Urothelium cell line (cell line): ENCODE data around the gene SRRM4.
"Not testable (repeated sequence)": the region's sequence is repeated elsewhere in the genome, so short reads cannot be mapped to it uniquely, and the experiment has no call there.

Experiments used
- DNase-seq: peaks from one replicate; pipeline ENCODE4 v3.0.0; 2011; ENCODE audit warnings: low spot score, mixed read lengths
- FAIRE-seq: peaks from 2 replicates; lab custom pipeline; 2011; peaks lifted over from hg19 to GRCh38; lab: Jason Lieb, UNC

Gene SRRM4

DNA sequence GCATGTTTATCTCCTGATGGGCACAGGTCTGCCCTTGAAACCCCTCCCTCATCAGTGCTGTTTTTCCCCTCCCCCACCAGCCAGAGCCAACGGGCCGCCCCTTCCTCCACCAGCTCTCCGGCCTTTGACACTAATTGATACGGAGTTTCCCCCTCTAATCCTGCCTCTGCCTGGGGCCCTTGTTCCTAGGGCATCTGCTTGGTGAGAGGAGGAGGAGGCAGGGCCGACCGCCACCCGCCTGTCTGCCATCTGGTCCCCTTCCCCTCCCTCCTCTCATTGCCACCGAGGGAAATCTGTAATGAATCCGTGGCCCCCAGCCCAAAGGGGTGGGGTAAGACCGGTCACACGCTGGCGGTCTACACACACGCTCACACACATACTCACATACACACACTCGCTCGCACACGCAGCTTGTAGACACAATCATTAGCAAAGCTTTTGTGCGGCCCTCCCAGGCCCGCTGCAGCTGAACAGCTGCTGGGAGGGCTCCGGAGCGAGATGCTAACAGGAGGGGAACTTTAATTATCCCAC, 27.4 kb downstream of the SRRM4 start:
- DNase-seq (no peak), FAIRE-seq (no peak)

- FAIRE-seq, result no peak
- no peak for DNase-seq
These were observed 29.9 kb downstream of the SRRM4 start for GRCh38 chr12:119011231-119011630.

GRCh38 chr12:119012179-119012578, 30.8 kb downstream of the SRRM4 start:
- no peak for DNase-seq
- no peak for FAIRE-seq

DNA sequence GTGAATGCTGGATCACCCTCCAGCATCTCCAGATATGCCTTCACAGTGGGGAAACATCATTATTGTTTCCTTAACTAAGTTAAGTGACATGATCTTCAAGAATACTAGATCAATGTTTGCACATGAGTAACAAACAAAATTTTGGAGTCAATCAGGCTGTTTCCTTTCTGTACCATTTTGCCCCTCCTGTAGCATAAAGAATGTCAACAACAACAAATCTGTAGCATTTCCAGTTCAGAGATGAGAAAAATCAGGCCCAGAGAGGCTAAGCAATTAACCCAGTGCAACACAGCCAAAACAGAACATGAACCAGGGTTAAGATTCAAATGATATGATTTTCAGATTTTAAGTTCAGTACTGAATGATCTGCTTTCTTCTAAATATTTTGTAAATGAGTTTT, 31.7 kb downstream of the SRRM4 start:
- no peak for FAIRE-seq

DNA sequence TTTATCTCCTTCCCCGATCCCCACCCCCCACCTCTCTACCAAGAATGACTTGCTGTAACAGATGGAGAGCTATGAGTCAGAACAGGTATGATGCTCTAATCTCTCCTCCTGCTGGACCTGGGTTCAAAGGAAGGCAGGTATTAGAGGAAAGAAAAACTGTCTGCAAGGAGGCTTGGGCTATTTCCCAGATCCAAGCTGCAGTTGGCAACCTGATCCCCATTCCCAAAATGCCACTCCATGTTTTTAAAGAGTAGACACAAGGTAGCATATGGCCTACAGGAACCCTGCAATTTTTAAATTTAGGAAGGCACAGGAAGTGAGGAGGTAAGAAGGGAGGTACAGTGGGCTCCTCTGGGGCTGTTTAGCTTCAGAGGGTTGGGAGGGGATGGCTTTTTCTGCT, 33.0 kb downstream of the SRRM4 start:
- FAIRE-seq, result no peak
- no peak for DNase-seq

More for the DNA sequence above, 31.7 kb downstream of the SRRM4 start:
- no peak for DNase-seq

DNA sequence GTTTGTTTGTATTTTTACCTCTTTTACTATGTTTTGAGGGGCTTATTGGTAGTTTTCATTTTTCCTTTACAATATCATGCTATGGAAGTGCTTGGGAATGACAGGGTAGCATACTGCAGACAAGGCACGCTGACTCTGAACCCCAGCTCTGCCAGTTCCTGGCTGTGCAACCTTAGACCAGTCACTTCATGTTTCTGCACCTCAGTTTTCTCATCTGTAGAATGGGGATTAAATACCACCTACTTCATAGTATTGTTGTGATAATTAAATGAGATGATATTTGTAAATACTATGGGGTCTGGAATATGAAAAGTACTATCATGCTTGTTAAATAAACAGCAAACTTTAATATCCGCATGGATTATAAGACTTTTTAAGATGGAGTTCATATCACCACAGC, 35.4 kb downstream of the SRRM4 start:
- DNase-seq, result no peak
- no peak for FAIRE-seq

- DNase-seq (no peak), FAIRE-seq (no peak)
These were observed 37.8 kb downstream of the SRRM4 start for GRCh38 chr12:119019166-119019565.

DNA sequence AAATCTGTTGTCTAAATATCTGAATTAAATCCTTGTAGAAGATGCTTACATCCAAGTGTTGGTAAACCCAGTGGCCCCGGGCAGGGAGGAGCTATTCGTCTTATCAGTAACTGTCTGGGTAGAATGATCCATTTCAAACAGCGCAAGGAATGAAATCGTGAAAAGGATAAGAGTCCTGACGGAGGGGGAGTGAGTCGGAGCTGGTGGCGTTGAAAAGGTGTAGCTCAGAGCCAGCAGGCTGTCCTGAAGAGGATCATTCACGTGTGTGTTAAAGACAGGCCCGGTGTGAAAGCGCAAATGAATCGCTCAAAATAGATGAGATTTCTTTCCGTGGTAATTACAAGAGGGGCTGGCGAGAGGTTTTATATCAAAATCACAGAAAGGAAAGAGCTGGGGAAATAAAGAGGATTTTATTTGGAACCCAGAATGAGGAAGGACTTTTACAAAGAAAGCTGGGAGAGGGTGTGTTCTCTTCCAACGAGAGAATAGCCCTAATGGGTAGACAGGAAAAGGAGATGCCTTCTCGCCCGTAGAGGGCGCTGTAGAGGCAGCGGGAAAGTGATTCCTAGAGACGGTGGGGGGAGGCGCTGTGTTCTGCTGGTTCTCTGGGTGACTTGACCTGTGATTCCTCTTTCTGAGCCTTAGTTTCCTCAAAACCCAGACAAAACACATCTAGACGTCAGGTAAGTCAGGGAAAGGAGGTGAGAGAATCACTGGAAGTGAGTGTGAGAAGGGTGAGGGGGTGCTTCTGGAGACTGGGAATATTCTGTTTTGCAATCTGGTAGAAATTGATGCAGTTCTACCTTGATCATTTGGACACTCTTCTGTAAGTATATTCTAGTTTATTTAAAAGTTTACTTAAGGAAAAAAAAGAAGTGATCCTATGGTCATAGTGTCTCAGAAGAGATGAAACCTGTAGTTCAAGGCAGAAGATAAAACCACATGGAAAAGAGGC, 39.3 kb downstream of the SRRM4 start:
- peak; percentile 43 for DNase-seq
- FAIRE-seq, result no peak

- no peak for DNase-seq
- FAIRE-seq, result no peak
These were observed 43.0 kb downstream of the SRRM4 start for GRCh38 chr12:119024356-119024755.

- no peak for DNase-seq
- no peak for FAIRE-seq
These were observed 44.4 kb downstream of the SRRM4 start for GRCh38 chr12:119025786-119026185.

DNA sequence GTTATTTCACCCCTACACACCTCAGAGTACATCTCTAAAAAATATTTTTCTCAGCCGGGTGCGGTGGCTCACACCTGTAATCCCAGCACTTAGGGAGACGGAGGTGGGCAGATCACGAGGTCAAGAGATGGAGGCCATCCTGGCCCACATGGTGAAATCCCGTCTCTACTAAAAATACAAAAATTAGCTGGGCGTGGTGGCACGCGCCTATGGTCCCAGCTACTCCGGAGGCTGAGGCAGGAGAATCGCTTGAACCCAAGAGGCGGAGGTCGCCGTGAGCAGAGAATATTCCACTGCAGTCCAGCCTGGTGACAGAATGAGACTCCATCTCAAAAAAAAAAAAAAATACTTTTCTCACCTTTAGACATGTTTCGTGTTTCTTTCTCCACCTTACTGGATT, 52.0 kb downstream of the SRRM4 start:
- FAIRE-seq, DNase-seq: not testable (repeated sequence)

DNA sequence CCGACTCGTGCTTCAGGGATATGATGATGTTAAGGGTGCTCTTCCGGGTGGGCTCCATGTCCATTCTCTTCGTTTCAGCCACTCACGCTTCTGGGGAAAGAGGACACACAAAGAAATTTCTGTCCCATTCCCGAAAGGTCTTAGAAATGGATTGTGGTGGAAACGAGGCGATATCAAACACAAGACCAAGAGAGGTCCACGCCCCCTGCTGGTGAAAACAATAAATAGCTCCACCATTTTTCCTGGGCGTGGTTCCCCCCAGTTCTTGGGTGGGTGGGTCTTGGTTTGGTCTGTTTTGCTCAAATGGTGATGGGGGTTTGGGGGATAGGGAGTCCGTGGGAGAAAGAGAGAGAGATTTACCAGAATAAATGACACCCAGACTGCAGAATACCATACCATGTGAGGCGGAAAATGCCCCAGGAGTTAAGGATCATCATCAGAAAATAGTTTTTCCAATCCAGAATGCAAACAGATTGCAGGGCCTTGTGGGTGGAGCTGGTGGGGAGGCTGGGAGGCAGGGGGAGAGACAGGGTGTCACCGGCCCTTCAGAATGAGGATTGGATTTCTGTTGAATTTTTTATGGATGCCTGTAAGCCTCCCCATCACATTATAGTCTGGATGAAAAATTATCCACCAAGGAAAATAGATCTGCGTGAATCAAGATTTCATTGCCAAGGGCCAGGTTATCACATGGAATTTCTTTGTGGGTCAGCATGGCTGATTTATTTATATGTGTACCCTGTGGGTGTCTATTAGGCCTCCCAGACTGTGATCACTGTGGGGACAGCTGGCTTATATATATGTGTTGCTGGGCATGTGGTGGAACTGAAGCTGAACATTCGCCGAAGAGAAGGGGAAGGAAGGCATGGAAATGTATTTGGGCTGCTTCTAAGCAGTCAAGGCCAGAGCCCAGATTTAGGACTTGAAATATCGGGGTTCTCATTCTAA, 55.8 kb downstream of the SRRM4 start:
- DNase-seq (peak; percentile 23), FAIRE-seq (no peak)

DNA sequence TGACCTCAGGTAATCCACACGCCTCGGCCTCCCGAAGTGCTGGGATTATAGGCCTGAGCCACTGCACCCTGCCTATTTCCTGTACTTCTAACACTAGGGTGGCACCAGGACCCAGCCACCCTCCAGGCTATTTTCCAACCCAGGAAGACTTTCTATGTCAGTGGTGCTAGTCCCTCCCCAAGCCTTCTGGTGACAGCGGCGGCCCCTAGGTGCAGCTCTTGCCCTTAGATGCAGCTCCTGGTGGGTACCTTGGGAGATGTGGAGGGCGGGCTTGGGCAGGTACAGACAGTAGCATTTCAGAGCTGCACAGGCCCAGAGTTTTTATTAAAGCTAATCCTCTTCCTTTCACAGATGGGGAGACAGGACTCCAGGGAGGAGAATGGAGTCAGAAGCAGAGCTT, 62.8 kb downstream of the SRRM4 start:
- FAIRE-seq (no peak), DNase-seq (no peak)

GRCh38 chr12:119047641-119048040, 66.3 kb downstream of the SRRM4 start:
- DNase-seq (no peak), FAIRE-seq (no peak)

GRCh38 chr12:119050663-119051062, 69.3 kb downstream of the SRRM4 start:
- FAIRE-seq, result no peak
- no peak for DNase-seq

- FAIRE-seq, result no peak
- DNase-seq, result no peak
These were observed 70.1 kb downstream of the SRRM4 start for GRCh38 chr12:119051474-119051873.

- DNase-seq (no peak), FAIRE-seq (no peak)
These were observed 70.7 kb downstream of the SRRM4 start for GRCh38 chr12:119052001-119052400.

- no peak for DNase-seq
- no peak for FAIRE-seq
These were observed 74.6 kb downstream of the SRRM4 start for GRCh38 chr12:119055977-119056376.

- DNase-seq (peak; percentile 59), FAIRE-seq (no peak)
These were observed 79.8 kb downstream of the SRRM4 start for GRCh38 chr12:119060847-119061796.
